DMS53 treated with DMSO at 0.1 percent for 48 hours (cell line): ENCODE data around the gene ORAI1.
"Not testable (repeated sequence)": the region's sequence is repeated elsewhere in the genome, so short reads cannot be mapped to it uniquely, and the experiment has no call there.

Experiments used
- DNase-seq: peaks from one replicate; lab custom pipeline; 2025; ENCODE audit not compliant: unreplicated experiment; lab: John Stamatoyannopoulos, UW

Gene ORAI1

DNA sequence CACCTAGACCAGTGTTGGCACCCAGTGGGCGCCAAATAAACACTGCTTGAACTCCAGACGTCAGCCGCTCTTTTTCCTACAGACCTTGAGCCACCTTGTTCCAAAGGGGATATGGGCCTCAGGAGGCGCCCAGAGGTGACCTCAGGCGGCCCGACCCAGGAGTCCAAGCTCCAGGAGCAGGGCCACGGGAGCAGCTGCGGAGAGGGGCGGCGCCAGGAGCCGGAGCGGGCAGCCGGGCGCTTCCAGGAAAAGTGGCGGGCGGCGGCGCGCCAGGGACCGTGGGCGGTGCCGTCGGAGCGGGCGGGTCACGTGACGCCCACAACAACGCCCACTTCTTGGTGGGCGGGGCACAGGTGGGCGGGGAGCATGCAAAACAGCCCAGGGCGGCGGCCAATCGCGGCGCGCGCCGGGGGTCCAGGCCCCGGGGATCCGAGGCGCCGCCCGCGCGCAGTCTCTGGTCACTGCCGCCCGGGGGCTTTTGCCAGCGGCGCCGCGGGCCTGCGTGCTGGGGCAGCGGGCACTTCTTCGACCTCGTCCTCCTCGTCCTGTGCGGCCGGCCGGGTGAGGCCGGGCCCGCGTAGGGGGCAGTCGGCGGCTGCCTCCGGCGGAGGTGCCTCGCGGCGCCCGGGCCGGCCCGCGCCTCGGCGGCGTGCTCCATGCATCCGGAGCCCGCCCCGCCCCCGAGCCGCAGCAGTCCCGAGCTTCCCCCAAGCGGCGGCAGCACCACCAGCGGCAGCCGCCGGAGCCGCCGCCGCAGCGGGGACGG lies at the start of gene ORAI1:
Gene ORAI1, plus strand, starts transcription at position 444 of the 766 bp plus-strand sequence.
- DNase-seq: peak; percentile 90

DNA sequence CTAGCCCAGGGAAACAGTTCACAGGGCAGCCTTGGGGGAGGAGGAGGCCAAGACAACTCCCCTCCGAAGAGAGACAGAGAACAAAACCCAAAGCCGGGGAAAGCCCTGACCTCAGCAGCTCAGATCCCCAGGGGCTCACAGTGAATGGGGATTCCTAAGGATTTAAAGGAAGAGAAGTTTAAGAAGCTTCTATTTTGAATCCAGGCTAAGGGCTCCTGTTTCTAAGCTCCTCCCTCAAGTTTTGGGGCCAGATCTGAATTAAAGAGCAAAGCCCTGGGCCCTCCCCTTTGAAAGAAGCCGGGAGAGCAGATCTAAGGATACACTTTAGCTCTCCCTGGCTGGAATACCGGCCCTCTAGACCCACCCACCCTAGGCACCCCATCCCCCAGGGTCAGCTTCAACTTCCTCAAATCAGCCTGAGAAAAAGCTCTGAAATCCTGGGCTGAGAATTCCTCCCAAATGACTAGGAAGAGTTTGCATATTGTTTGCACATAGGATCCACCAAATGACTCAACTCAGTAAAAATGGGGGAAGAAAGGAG lies 49.4 kb upstream of the ORAI1 start:
- DNase-seq: no peak

DNA sequence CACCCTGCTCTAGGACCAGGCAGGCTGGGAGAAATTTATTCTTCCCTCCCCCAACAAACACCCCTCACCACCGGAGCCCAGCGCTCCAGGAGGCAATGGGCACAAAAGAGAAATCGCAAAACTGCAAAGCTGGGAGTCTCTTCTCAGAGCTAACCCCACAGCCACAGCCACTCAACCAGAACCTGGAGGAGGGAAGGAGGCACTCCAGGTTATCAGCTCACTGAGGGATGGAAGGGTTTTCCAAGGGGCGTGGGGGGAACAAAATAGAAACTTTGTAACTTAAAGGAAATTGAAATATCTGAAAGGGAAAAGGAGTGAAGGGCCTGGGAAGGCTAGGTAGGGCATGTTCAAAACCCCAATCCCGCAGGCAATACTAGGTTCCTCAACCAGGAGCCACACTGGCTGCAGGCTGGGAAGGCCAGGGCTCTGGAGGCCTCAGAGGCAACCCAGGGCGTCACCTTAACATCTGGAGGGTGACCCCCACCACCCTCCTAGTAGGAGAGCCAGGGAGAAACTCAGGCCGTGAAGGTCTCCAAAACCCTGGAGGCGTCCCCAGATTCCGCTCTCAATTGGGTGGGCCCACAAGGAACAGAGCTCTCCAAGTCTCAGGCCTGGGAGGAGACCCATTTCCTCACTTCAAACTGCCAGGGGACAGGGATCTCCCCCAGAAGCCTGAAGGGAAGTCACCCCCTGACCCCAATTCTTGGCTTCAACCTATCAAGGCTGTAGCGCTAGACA lies 48.7 kb upstream of the ORAI1 start:
- no peak for DNase-seq

DNA sequence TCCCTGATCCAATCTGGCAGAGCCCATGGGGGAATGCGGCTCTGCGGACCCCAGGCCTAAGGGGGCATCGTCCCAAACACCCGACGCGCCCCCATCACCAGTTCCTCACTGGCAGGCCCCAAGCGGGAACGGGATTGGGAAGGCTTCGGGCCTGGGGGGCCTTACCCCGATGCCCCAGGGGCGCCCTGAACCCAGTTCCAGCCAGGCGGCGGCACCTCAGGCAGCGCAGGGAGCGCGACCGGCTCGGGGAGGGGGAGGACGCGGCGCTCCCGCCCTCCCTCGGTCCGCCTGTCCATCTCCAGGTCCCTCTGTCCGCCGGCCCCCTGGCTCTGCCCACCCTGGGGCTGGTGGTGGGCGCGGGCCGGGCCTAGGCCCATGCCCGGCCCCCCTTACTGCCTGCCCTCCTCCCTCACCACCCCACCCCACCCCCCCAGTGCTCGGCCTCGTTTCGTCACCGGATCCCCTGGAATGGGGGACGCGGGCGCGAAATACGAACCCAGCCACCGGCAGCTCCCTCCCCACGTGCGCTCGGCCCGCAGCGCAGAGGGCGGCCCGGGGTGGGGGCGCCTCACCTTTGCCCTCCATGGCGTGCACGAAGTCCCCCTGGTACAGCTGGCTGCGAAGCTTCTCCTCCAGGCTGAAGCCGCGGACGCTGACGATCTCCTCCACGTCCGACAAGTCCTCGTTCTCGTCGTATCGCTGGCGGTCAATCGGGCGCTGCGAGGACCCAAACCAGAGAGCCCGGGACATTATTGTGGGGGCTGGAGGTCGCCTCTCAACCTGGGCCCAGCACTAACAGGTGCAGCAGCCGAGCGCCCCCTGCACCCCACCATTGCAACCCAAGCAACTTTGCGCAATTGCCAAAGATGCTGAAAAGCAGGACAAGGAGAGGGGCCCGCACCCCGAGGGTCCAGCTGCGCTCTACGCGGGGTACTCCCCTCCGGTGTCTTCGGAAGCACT lies 47.8 kb upstream of the ORAI1 start:
- no peak for DNase-seq

DNA sequence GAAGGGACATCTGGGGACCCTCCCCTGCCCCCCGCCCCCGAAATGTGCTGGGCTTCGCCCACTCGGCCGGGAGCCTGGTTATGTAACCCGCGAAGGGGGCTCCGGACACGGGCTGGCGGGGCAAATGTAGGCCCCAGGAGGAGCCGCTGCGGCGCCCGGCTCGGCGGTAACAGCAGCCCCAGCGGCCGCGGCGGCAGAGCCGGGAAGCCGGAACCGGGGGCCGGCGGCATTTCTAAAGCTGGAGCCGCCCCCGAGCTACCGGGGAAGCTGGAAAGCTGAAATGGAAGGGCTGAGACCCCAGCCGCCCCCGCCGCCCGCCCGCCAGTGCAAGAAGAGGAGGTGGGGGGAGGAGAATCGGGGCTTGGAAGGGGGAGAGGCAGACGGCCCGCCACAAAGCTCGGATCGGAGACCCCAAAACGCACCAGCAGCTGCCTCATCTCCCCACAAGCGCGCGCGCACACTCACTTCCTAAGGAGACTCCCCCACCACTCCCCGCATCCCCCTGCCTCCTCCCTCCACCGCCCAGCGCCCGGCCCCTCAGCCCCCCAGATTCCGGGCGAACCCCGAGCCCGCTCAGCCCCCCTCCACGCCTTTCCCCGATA lies 47.0 kb upstream of the ORAI1 start:
- no peak for DNase-seq

DNA sequence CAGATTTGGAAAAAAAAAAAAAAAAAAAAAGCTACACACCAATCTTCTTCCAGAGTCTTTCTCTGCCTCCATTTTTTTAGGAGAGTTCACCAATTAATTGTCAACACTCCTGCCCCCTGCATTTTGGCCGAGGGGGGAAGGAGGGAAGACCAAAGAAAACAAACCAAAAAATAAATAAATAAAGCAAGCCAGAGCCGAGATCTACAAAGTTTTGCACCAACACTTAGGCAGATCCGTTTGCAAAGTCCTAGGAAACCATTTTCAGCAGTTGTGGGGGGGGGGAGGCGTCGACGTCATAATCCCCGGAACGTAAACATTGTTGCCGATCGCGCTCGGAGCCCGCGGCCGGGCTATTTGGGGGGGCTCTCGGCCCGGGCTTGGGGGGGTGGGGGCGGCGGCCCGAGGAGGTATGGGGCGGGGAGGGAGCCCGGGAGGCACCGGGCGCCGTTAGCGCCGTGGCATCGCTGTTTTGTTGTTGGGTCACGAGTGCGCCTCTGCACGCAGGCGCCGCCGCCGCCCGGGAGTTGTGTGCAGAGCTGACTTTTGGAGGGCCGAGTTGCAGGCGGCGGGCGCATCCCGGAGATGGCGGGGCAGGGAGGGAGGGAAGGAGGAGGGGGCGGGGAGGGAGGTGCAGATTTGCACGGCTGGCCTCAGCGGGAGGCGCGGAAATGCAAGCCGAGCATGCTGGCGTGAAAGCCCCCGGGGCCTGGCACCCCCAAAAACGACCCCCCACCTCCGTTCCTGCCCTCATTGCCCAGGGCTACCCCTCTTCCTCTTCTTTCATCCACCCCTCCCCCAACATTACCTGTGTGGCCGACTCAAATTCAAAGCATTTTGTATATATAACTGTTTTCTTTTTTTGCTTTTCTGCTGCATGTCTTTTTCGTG lies 46.1 kb upstream of the ORAI1 start:
- DNase-seq: peak; percentile 42

DNA sequence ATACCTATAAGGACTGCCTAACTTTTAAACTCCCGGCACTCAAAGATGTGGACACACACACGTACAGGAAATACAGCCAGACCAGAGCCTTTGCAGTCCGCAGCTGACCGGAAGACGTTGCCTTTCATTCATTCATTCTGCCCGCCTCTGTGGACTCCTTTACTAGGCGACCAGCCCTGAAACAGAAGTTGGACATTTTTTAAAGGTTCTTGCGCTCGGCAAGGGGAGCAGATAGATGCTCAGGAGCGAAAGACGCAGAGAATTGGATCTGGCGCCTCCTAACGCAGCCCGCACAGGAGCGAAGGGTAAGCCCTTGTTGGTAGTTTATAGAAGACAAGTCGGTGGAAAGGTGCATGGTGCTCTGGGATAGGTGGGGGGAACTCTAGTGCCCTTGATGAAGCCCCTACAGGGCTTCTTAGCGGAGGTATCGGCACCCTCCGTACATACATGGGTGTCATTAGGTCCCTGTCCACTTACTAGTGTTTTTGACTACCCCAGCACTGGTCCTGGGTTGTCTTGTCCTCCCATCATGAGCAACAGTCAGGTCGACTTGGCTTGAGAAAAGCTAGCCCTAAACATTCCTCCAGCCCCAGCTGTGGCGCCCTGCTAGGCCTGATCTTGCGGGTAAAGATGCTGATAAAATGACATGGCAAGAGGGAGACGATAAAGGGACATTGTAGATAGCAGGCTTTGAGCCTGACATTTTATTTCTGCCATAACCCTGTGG lies 45.2 kb upstream of the ORAI1 start, which contains the start of gene KDM2B:
Gene KDM2B, minus strand, starts transcription at position 65 of the 727 bp plus-strand sequence. CDS start 112 bp downstream, outside the sequence.
- DNase-seq: peak; percentile 12

DNA sequence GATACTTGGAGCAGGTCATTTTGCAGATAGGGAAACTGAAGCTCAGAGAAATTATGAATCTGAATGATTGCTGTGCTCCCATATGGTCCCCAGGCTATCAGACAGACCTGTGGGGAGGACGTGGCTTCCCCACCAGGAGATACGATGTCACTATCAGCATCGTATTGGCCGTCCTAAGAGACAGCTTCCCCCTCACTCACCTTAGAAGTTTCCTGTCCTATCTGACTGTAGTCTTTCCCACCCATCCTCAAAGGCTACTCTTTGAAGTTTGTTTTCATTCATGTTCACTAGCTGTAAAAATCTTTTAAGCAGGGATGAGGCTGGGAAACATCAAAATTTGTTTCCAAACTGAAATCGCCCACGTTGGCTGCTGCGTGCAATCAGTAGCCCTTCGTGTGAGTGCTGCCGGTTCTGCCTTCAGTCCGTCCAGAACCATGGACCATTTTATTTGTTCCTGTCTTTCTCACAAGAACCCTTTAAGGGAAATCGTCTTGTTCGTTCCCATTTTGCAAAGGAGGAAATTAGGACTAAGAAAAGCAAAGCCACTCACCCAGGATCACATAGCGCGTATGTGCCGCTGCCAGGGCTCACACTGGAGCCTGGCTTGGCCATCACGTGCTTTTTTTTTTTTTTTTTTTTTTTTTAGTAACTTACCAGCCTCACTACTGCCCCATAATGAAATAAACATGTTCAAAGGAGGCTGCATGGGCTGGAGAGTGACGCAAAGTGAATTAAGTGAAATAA lies 44.5 kb upstream of the ORAI1 start:
- no peak for DNase-seq

DNA sequence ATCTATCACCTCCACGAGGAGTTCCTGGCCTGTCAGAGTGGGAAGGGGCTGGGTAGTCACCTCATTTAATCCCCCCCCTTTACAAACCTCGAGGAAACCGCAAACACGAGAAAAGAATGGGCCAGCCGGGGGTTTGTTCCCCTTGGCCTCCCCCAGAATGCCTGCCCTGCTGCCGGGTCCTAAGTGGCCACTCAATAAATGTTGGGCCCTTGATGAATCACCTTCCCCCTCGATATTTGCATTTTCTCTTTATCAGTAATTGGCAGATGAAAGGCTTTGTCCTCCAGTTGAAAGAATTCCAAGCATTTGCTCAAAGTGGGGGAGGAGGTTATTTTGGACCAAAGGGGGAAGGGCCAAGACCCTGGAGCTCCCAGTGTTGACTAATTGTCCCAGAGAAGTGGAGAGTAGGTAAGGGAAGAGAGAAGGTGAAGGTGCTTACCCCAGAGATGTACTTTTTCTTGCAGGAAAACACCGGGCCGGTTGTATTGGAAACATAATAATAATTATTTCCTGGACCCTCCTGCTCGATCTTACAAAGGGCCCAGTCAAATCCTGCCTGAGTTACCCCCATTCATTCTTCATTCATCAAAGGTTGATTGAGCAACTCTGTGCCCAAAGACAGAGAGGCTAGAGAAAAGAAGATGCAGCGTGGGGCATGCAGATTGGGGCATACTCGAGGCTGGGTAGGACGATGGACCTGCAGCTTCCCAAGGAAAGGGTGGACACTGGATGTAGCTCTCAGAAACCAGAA lies 43.6 kb upstream of the ORAI1 start:
- no peak for DNase-seq

DNA sequence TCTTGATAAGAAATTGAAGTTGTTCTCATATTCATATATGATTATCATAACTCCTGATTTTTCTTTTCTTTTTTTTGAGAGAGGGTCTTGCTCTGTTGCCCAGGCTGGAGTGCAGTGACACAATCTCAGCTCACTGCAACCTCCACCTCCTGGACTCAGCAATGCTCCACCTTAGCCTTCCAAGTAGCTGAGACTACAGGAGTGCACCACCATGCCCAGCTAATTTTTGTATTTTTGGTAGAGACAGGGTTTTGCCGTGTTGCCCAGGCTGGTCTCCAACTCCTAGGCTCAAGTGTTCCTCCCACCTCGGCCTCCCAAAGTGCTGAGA lies 43.0 kb upstream of the ORAI1 start:
- DNase-seq: not testable (repeated sequence)

DNA sequence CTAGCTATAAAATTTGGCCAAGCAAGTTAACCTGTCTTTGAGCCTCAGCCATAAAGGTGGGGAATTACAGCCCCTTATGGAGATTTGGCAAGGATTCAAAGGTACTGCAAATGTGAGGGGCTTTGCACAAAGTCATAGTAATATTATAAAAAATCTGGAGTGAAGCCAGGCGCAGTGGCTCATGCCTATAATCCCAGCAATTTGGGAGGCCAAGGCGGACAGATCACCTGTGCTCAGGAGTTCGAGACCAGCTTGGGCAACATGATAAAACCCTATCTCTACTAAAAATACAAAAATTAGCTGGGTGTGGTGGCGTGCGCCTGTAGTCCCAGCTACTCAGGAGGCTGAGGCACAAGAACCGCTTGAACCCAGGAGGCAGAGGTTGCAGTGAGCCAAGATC lies 41.4 kb upstream of the ORAI1 start:
- not testable (repeated sequence) for DNase-seq

DNA sequence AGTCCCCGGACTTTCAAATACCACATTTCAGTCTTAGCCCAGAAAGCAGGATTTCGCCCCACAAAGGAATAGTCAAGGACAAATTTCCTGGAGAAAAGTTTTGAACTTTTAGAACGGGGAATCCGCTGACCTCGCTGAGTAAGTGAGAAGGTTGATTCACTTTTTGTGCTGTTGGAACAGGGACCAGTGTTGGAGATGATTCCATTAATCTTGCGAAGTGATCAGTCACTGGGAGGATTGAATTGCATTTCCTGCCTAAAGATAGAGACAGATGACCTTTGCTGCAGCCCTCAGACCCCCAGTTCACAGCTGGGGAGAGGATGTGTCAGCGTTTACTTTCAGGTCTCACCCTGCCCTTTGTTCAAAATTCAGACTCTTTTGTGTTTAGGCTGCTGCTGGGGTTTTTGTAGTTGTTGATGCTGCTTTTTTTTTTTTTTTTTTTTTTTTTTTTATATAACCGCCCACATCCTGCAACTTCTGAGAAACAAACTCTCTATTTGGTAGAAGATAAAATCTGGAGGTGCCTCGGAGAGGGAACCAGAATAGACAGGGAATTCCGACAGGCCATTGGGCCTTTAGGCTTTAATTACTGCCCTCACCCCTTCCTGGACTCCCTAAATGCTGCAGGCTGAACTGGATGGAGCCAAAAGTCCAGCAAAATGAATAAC lies 35.7 kb upstream of the ORAI1 start:
- no peak for DNase-seq

DNA sequence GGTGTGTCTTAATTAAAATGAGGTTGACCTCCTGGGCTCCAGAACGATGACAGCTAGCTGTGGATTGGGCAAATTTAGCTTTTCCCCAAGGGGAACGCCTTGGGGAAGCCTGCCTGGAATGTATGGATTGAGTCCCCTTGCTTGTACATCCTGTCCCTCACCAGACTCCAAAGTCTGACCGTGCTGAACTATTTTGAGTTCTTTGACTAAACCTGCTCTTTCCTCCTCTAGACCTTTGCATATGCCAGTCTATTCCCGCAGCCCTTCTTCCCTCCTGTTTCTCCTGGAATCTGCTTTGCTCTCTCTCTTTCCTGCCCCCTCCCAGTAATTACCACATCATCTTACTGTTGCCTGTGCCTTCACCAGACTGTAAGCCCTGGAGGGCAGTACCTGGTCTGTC lies 34.0 kb upstream of the ORAI1 start:
- no peak for DNase-seq

DNA sequence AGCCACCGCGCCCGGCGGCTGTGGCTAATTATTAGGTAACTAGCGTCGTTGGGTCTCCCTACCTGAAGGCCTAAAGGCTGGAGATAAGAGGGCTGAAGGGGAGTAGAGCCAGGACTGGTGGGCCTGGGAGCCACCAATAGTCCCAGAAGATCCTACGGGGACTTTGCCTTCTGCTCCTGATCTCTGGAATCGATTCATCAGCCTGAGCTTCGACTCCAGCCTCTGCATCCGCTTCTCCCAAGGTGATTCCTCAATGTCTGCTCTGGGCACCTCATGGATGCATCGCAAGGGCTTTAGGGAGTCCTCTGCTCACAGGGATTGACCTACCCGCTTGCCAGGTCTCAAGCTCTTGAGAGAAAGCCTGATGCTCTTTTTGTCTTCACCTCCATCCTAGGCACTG lies 30.8 kb upstream of the ORAI1 start:
- no peak for DNase-seq

DNA sequence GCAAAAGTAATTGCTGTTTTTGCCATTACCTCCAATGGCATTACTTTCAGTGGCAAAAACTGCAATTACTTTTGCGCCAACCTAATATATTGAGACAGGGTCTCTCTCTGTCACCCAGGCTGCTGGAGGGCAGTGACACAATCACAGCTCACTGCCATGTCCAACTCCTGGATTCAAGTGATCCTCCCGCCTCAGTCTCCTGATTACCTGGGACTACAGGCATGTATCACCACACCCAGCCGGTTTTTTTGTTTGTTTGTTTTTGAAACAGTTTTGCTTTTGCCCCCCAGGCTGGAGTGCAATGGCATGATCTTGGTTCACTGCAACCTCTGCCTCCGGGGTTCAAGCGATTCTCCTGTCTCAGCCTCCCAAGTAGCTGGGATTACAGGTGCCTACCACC lies 29.8 kb upstream of the ORAI1 start:
- DNase-seq: no peak

DNA sequence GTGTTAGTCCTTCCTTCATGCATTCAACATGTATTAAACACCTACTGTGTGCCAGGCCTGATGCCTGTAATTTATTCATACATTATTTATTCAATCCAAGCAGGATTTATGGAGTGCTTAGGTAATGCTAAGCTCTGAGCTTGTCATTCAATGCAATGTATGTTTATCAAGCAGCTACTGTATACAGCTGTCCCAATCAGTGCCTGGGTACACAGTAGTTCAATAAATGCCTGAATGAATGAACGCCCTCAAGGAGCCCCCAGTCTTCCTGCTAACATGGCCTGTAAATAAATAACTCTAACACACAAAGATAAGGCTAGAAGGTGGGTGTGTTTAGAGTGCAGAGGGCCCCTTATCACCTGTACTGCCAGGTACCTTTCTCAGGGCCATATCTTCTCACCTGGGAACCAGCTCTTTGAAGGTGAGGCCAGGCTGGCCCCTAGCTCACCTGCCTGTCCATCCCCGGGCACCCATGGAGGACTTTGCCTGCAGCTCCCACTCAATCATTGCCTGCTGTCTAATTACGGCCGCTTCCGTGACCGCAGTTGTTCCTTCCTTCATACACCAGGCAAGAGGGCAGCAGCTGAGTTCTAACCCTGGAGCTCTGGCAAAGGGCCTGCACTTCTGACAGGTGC lies 25.5 kb upstream of the ORAI1 start:
- DNase-seq: no peak

DNA sequence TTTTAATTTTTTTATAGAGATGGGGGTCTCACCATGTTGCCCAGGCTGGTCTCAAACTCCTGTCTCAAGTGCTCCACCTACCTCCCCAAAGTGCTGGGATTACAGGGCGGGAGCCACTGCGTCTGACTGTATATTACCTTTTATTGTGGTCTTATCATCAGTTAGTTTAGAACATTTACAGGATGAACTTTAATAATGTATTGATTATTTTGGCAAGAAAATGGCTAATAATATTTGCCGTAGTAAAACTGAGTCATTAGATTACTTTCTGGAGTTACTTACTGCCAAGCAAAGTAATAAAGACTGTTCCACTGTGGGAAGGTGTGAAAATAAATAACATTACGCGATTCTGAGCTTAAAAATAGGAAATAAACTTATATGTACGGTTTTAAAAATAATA lies 23.6 kb upstream of the ORAI1 start:
- no peak for DNase-seq
